Esophagus muscularis mucosa (tissue), 4 donors: ENCODE data around the gene PNKP. TPM values are rescaled to one million over a fixed set of nuclear protein-coding genes. Genes with fewer than 3 reads are reported as not detected.

Source experiments
- DNase-seq: peaks from one replicate; pipeline ENCODE4 v3.0.0-alpha.2; 2017; ENCODE audit errors: extremely low spot score
- H3K27ac ChIP-seq, 4 donors: fragments of 200-600 bp; sonication (generic); replicated peaks in 1 of 4; 1 replicate in 3 of 4; 2 replicates in 1 of 4; pipeline ENCODE4 v1.5.1; 2016 to 2019; ENCODE audit warnings: mild to moderate bottlenecking in 1 of 4
- H3K27me3 ChIP-seq, 4 donors: fragments of 200-600 bp; sonication (generic); one replicate each; pipeline versions ENCODE4 v1.5.1 to v1.6.0; 2016 to 2019
- H3K36me3 ChIP-seq, 4 donors: fragments of 200-600 bp; sonication (generic); one replicate each; pipeline ENCODE4 v1.5.1; 2016 to 2019
- H3K4me1 ChIP-seq, 4 donors: fragments of 200-600 bp; sonication (generic); one replicate each; pipeline ENCODE4 v1.5.1; 2016 to 2019
- H3K4me3 ChIP-seq, 4 donors: fragments of 200-600 bp; sonication (generic); 1 replicate in 2 of 4; 2 replicates in 2 of 4; pipeline ENCODE4 v1.5.1; 2016 to 2019; ENCODE audit warnings: mild to moderate bottlenecking in 4 of 4, moderate library complexity in 1 of 4
- H3K9me3 ChIP-seq, 4 donors: fragments of 200-600 bp; sonication (generic); 1 replicate in 3 of 4; 2 replicates in 1 of 4; pipeline ENCODE4 v1.5.1; 2016 to 2019
- CTCF ChIP-seq, 3 experiments: fragments of 200-600 bp in 2 of 3; fragments of 450-650 bp in 1 of 3; sonication (generic) in 2 of 3; IDR thresholded peaks; one replicate each; pipeline ENCODE4 v1.5.1; 2017 to 2019; ENCODE audit warnings: antibody characterized with exemption in 3 of 3, mild to moderate bottlenecking in 2 of 3, moderate library complexity in 1 of 3
- EP300 ChIP-seq: sonication (generic); formaldehyde crosslinking; IDR thresholded peaks from one replicate; pipeline ENCODE4 v1.6.1; 2017; ENCODE audit warnings: antibody characterized with exemption
- POLR2A ChIP-seq: fragments of 450-650 bp; IDR thresholded peaks from one replicate; pipeline ENCODE4 v1.6.1; 2017; ENCODE audit warnings: antibody characterized with exemption, moderate library complexity, mild to moderate bottlenecking, low read depth
- POLR2AphosphoS5 ChIP-seq, 2 donors: sonication (generic); formaldehyde crosslinking; IDR thresholded peaks; one replicate each; pipeline ENCODE4 v1.6.1; 2017; ENCODE audit warnings: antibody characterized with exemption in 2 of 2
- WGBS: methylation state at CpG from one replicate; pipeline ENCODE4 v1.1.5; 2018; 5-methylcytosine and 5-hydroxymethylcytosine counted together
- intact Hi-C: fragments of 100-400 bp; cut with DNase I; formaldehyde crosslinking; loops from one replicate; pipeline ENCODE4 v1.15.1; 2023
- total RNA-seq, 4 donors: library from RNA; depleted of rRNA; stranded (reverse); fragments of >200 nt; gene quantifications; one replicate each; pipeline versions ENCODE4 v1.1.0 to v1.2.1, GENCODE V29; 2016

The PNKP gene
- total RNA-seq, 4 donors from 2014 or later = 21.4 to 43.7 (median 27.8) TPM

- no peak for DNase-seq
- intact Hi-C loops = no loop called here
Observed at GRCh38 chr19:49856574-49857021, 10.8 kb downstream of the PNKP start.

GRCh38 chr19:49855676-49856573 is 11.5 kb downstream of the PNKP start:
- TF ChIP-seq POLR2AphosphoS5 (IDR thresholded peaks at IDR 0.05) (no peak), CTCF (IDR thresholded peaks at IDR 0.05) (no peak), EP300 (no peak), POLR2A (no peak)
- WGBS = 79% methylated on average over 17 of the region's 21 CpGs
- Histone ChIP-seq H3K27ac (no peak overlapping the region), H3K4me1 (peaks cover 20 to 43% (median 40%) of the 10 kb centered on the region in 4 donors), H3K36me3 (peaks cover 24 to 69% (median 68%) of the 10 kb centered on the region in 4 donors), H3K27me3 (no peaks in the 10 kb centered on the region), H3K4me3 (no peak overlapping the region), H3K9me3 (no peaks in the 10 kb centered on the region)
- no peak for DNase-seq
- intact Hi-C loops = no loop called here

More at GRCh38 chr19:49856574-49857021, 10.8 kb downstream of the PNKP start:
- Histone ChIP-seq H3K4me3 (no peak overlapping the region), H3K27ac (no peak overlapping the region), H3K36me3 (peaks cover 25 to 75% (median 74%) of the 10 kb centered on the region in 4 donors), H3K4me1 (peaks cover 20 to 50% (median 46%) of the 10 kb centered on the region in 4 donors), H3K9me3 (no peaks in the 10 kb centered on the region), H3K27me3 (no peaks in the 10 kb centered on the region)
- TF ChIP-seq CTCF (IDR thresholded peaks at IDR 0.05) (no peak), POLR2AphosphoS5 (IDR thresholded peaks at IDR 0.05) (no peak), EP300 (no peak), POLR2A (no peak)
- WGBS = 90% methylated on average over 7 of the region's 18 CpGs

GRCh38 chr19:49855277-49855675 is 12.1 kb downstream of the PNKP start:
- no peak for DNase-seq
- Histone ChIP-seq H3K9me3 (no peaks in the 10 kb centered on the region), H3K36me3 (peaks cover 22 to 62% (median 61%) of the 10 kb centered on the region in 4 donors), H3K27ac (no peak overlapping the region), H3K4me3 (no peak overlapping the region), H3K4me1 (peaks cover 21 to 37% (median 35%) of the 10 kb centered on the region in 4 donors), H3K27me3 (no peaks in the 10 kb centered on the region)
- intact Hi-C loops = no loop called here
- WGBS = 69% methylated on average over 7 of the region's 12 CpGs
- no peak for TF ChIP-seq CTCF (IDR thresholded peaks at IDR 0.05)
- no peak for TF ChIP-seq EP300
- TF ChIP-seq POLR2AphosphoS5 (IDR thresholded peaks at IDR 0.05) = no peak
- TF ChIP-seq POLR2A = no peak

- Histone ChIP-seq H3K4me3 (no peak overlapping the region), H3K9me3 (no peaks in the 10 kb centered on the region), H3K4me1 (peaks cover 27 to 42% (median 39%) of the 10 kb centered on the region in 4 donors), H3K36me3 (peaks cover 17 to 56% (median 55%) of the 10 kb centered on the region in 4 donors), H3K27me3 (no peaks in the 10 kb centered on the region), H3K27ac (no peak overlapping the region)
- 76% methylated on average over 15 of the region's 39 CpGs for WGBS
- DNase-seq = no peak
- TF ChIP-seq POLR2AphosphoS5 (IDR thresholded peaks at IDR 0.05) = no peak
- no peak for TF ChIP-seq POLR2A
- no peak for TF ChIP-seq EP300
- no peak for TF ChIP-seq CTCF (IDR thresholded peaks at IDR 0.05)
- intact Hi-C loops = loop anchor here (5.0 kb wide), 1 partner anchor 37 kb away; the partner anchor contains the start of gene MED25
Observed at GRCh38 chr19:49854378-49855263, 12.8 kb downstream of the PNKP start.
